Esophagus squamous epithelium (tissue), 5 donors: ENCODE results near the gene SERINC5. TPM values are rescaled to one million over a fixed set of nuclear protein-coding genes. Genes with fewer than 3 reads are reported as not detected.

Experiments
- DNase-seq: peaks from one replicate; lab custom pipeline; 2025; lab: John Stamatoyannopoulos, UW
- H3K27ac ChIP-seq, 4 donors: fragments of 200-600 bp; sonication (generic); one replicate each; pipeline ENCODE4 v1.5.1; 2016 to 2019; ENCODE audit warnings: mild to moderate bottlenecking in 1 of 4
- H3K27me3 ChIP-seq, 4 donors: fragments of 200-600 bp; sonication (generic); 1 replicate in 3 of 4; 2 replicates in 1 of 4; pipeline versions ENCODE4 v1.5.1 to v1.6.0; 2017 to 2021; ENCODE audit warnings: antibody characterized with exemption in 1 of 4
- H3K36me3 ChIP-seq, 3 donors: fragments of 200-600 bp; sonication (generic); one replicate each; pipeline ENCODE4 v1.5.1; 2016 to 2019
- H3K4me1 ChIP-seq, 3 donors: fragments of 200-600 bp; sonication (generic); one replicate each; pipeline ENCODE4 v1.5.1; 2017 to 2019
- H3K4me3 ChIP-seq, 4 donors: fragments of 200-600 bp; sonication (generic); 1 replicate in 3 of 4; 2 replicates in 1 of 4; pipeline ENCODE4 v1.5.1; 2016 to 2019; ENCODE audit warnings: mild to moderate bottlenecking in 2 of 4, moderate library complexity in 1 of 4
- H3K9me3 ChIP-seq, 3 donors: fragments of 200-600 bp; sonication (generic); one replicate each; pipeline ENCODE4 v1.5.1; 2016 to 2019
- POLR2A ChIP-seq, 4 donors: fragments of 450-650 bp; IDR thresholded peaks; one replicate each; pipeline ENCODE4 v1.6.1; 2017; ENCODE audit warnings: antibody characterized with exemption in 4 of 4, mild to moderate bottlenecking in 4 of 4, moderate library complexity in 3 of 4
- WGBS, 2 donors: methylation state at CpG; one replicate each; pipeline ENCODE4 v1.1.5; 2018; 5-methylcytosine and 5-hydroxymethylcytosine counted together
- intact Hi-C: fragments of 100-400 bp; cut with DNase I; formaldehyde crosslinking; loops from one replicate; pipeline ENCODE4 v1.15.0; 2022
- total RNA-seq, 4 donors: library from RNA; depleted of rRNA; stranded (reverse); fragments of >200 nt; gene quantifications; one replicate each; pipeline ENCODE4 v1.1.0, GENCODE V29; 2016
- TF ChIP-seq, protein P1 (sequence below), 6 experiments: fragments of 450-650 bp in 4 of 6; fragments of 200-600 bp in 2 of 6; sonication (generic) in 2 of 6; IDR thresholded peaks; one replicate each; pipeline ENCODE4 v1.5.1; 2016 to 2019; ENCODE audit warnings: antibody characterized with exemption in 6 of 6, mild to moderate bottlenecking in 4 of 6, moderate library complexity in 4 of 6
- donor health status: DM: yes; HTN: yes; CAD: no.

SERINC5 gene
- total RNA-seq, 4 donors from 2014 or later = 33.9 to 65.3 (median 44.6) TPM

DNA sequence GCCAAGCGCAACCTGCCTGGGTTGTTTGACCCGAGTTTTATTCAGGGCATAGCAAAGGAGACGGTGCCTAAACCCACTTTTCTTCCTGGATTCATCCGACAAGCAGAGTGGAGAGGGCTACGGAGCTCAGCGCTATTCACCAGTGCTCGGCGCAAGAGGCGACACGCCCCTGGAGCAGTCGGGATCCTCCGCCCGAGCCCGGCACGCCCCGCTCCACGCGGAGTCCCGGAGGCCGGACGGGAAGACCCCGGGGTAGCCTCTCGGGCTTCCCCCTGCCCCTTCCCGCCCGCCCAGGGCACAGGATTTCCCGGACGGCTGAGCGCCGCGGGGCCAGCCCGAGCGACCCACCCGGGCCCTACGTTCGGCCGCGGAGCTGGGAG lies 427 bp downstream of the SERINC5 start:
- H3K9me3 ChIP-seq = no peaks in the 10 kb centered on the region
- WGBS, 2 donors = 0% methylated on average over 2 to 6 of the region's 37 CpGs
- intact Hi-C loops = no loop called here
- no peak for DNase-seq
- H3K27me3 ChIP-seq = no peaks in the 10 kb centered on the region
- peak overlapping the region; percentile 97 to 99 (median 98) for H3K27ac ChIP-seq
- no peak for TF ChIP-seq POLR2A (IDR thresholded peaks at IDR 0.05)
- TF ChIP-seq, protein P1, sequence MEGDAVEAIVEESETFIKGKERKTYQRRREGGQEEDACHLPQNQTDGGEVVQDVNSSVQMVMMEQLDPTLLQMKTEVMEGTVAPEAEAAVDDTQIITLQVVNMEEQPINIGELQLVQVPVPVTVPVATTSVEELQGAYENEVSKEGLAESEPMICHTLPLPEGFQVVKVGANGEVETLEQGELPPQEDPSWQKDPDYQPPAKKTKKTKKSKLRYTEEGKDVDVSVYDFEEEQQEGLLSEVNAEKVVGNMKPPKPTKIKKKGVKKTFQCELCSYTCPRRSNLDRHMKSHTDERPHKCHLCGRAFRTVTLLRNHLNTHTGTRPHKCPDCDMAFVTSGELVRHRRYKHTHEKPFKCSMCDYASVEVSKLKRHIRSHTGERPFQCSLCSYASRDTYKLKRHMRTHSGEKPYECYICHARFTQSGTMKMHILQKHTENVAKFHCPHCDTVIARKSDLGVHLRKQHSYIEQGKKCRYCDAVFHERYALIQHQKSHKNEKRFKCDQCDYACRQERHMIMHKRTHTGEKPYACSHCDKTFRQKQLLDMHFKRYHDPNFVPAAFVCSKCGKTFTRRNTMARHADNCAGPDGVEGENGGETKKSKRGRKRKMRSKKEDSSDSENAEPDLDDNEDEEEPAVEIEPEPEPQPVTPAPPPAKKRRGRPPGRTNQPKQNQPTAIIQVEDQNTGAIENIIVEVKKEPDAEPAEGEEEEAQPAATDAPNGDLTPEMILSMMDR (IDR thresholded peaks at IDR 0.05) = no peak
- peaks cover 23 to 62% (median 25%) of the 10 kb centered on the region in 3 donors for H3K4me1 ChIP-seq
- H3K4me3 ChIP-seq = peak overlapping the region; percentile 75 to 81 (median 79)
- no peaks in the 10 kb centered on the region for H3K36me3 ChIP-seq

DNA sequence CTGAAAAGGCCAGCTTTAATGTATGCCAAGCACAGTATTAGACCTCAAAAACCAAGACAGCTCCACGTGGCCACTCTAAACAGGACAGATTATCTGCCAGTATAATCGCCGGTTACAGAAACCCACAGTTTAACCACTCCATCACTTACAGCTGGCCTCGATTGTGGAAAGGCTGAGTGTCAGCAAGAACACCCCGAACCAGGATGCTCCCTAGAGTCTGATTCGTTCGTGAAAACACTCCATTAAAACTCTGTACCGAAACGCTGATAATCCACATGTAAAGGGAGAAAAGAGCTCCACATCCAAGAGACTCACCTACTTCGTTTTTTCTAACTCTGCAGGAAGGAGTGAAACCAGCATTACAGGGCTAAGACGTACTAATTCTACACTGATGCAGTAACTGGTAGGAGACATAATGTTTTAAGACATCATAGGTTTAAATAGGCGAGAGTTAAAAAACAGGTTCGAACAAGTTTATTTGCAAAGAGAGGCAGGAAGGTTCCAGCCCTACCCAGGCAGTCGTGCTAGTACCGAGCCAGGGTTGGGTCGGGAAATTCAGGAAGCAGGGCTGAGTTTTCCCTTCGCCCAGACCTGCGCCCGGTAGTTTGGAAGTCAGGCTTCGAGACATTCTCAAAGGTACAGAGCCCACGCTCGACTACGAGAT lies 949 bp downstream of the SERINC5 start:
- Histone ChIP-seq H3K4me1 (peaks cover 23 to 68% (median 29%) of the 10 kb centered on the region in 3 donors), H3K4me3 (peak overlapping the region; percentile 75 to 81 (median 79)), H3K27me3 (no peaks in the 10 kb centered on the region), H3K36me3 (no peaks in the 10 kb centered on the region), H3K27ac (peak overlapping the region; percentile 97 to 99 (median 98)), H3K9me3 (no peaks in the 10 kb centered on the region)
- DNase-seq = no peak
- peak in 2 of 4 donors; percentile 55 to 56 for TF ChIP-seq POLR2A (IDR thresholded peaks at IDR 0.05)
- TF ChIP-seq, protein P1 (IDR thresholded peaks at IDR 0.05) = no peak
- 3% methylated on average over 21 to 23 of the region's 23 CpGs for WGBS, 2 donors
- intact Hi-C loops = no loop called here

DNA sequence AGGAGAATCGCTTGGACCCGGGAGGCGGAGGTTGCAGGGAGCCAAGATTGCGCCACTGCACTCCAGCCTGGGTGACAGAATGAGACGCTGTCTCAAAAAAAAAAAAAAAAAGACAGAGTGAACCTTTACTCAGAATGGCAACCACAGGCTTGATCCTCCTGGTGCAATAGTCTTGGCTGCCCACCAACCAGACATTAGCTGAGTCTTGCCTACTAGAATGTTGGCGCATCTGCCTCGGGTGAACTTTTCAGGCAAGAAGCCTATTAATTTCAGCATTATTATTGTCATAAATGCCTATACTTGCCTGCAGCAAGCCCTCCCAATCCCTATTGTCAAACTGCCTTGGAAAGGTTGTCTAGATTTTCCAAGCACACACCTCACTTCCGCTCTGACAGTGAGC lies 4.2 kb downstream of the SERINC5 start:
- Histone ChIP-seq H3K9me3 (no peaks in the 10 kb centered on the region), H3K36me3 (no peaks in the 10 kb centered on the region), H3K4me1 (peaks cover 34 to 80% (median 34%) of the 10 kb centered on the region in 3 donors), H3K4me3 (no peak overlapping the region), H3K27me3 (no peaks in the 10 kb centered on the region), H3K27ac (peak overlapping the region; percentile 30 to 64 (median 49))
- 38 to 44% methylated on average over 8 of the region's 8 CpGs for WGBS, 2 donors
- intact Hi-C loops = no loop called here
- no peak for DNase-seq
- TF ChIP-seq, protein P1 (IDR thresholded peaks at IDR 0.05) = no peak
- TF ChIP-seq POLR2A (IDR thresholded peaks at IDR 0.05) = no peak

DNA sequence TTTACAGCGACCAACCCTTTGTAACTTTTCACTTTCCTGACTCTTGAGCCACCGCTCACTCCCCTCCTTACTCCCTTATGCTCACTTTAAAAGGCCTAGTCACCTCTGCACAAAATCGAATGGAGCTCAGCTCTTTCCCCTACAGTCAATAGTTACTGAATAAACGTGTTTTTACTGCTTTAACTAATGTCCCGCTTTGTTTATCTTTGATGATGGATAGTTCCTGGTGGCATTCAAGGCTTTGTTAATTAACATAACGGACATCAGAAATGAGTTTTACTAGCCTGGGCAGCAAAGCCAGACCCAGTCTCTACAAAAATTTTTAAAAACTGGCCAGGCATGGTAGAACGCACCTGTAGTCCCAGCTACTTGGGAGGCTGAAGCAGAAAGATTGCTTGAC lies 5.0 kb downstream of the SERINC5 start:
- no peak for DNase-seq
- Histone ChIP-seq H3K27me3 (no peaks in the 10 kb centered on the region), H3K4me1 (peaks cover 34 to 85% (median 43%) of the 10 kb centered on the region in 3 donors), H3K9me3 (no peaks in the 10 kb centered on the region), H3K27ac (peak overlapping the region in 2 of 4 donors; percentile 26 to 64), H3K4me3 (no peak overlapping the region), H3K36me3 (no peaks in the 10 kb centered on the region)
- no peak for TF ChIP-seq POLR2A (IDR thresholded peaks at IDR 0.05)
- TF ChIP-seq, protein P1 (IDR thresholded peaks at IDR 0.05) = no peak
- intact Hi-C loops = no loop called here
- 69 to 70% methylated on average over 6 to 7 of the region's 7 CpGs for WGBS, 2 donors

DNA sequence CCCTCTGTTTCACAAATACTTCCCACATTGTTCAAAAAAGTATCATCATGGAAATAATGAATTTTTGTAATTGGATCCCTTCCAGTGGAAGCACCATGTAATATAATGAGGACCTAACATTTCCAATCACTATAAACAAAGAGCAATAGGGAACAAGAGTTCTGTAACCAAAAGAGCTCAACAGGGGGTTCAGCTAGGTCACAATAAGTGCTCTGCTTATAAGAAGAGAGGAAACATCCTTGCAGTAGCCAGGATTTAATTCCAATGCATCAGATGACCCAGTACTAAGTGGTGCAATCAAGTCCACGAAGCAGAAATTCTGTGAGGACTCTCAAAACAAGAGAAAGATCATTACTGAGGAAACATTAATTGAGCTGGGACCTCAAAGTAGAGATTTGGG lies 5.9 kb downstream of the SERINC5 start:
- Histone ChIP-seq H3K9me3 (no peaks in the 10 kb centered on the region), H3K36me3 (no peaks in the 10 kb centered on the region), H3K4me1 (peaks cover 40 to 93% (median 50%) of the 10 kb centered on the region in 3 donors), H3K27me3 (no peaks in the 10 kb centered on the region), H3K4me3 (no peak overlapping the region), H3K27ac (peak overlapping the region in 1 of 4 donors; percentile 23)
- intact Hi-C loops = loop anchor here (5.0 kb wide), 1 partner anchor 63 kb away; no protein-coding TSS in a partner anchor
- TF ChIP-seq POLR2A (IDR thresholded peaks at IDR 0.05) = no peak
- TF ChIP-seq, protein P1 (IDR thresholded peaks at IDR 0.05) = no peak
- DNase-seq = no peak
- WGBS, 2 donors = 76 to 85% methylated on average over 1 of the region's 1 CpG
